IPS-18a (cell line): ENCODE results near the gene PLXNA4.

ENCODE experiments used
- H3K27ac ChIP-seq: one replicate; pipeline ENCODE4 v1.5.1; 2013; ENCODE audit warnings: low read length
- H3K27me3 ChIP-seq: one replicate; pipeline ENCODE4 v1.6.1; 2013; ENCODE audit warnings: mild to moderate bottlenecking, low read length; ENCODE audit not compliant: control insufficient read depth, insufficient read depth
- H3K36me3 ChIP-seq: one replicate; pipeline ENCODE4 v1.6.1; 2013; ENCODE audit warnings: low read depth, low read length; ENCODE audit not compliant: control insufficient read depth
- H3K4me1 ChIP-seq: one replicate; pipeline ENCODE4 v1.6.1; 2013; ENCODE audit warnings: low read depth, low read length; ENCODE audit not compliant: control insufficient read depth
- H3K4me3 ChIP-seq: one replicate; pipeline ENCODE4 v1.5.1; 2013; ENCODE audit warnings: low read length
- H3K9ac ChIP-seq: one replicate; pipeline ENCODE4 v1.6.1; 2013; ENCODE audit warnings: mild to moderate bottlenecking, low read length, moderate library complexity
- H3K9me3 ChIP-seq: one replicate; pipeline ENCODE4 v1.6.1; 2013; ENCODE audit warnings: low read depth, low read length; ENCODE audit not compliant: control insufficient read depth

Gene PLXNA4

GRCh38 chr7:132497098-132497497 is 79.2 kb downstream of the PLXNA4 start:
- H3K4me1 ChIP-seq: peaks cover 3% of the 10 kb centered on the region
- no peak overlapping the region for H3K4me3 ChIP-seq
- no peak overlapping the region for H3K27ac ChIP-seq
- no peak overlapping the region for H3K9ac ChIP-seq
- no peaks in the 10 kb centered on the region for H3K27me3 ChIP-seq
- H3K9me3 ChIP-seq: no peaks in the 10 kb centered on the region
- no peaks in the 10 kb centered on the region for H3K36me3 ChIP-seq

GRCh38 chr7:132495936-132496335 is 80.3 kb downstream of the PLXNA4 start:
- Histone ChIP-seq H3K9ac (no peak overlapping the region), H3K4me3 (no peak overlapping the region), H3K36me3 (no peaks in the 10 kb centered on the region), H3K27ac (no peak overlapping the region), H3K4me1 (peaks cover 3% of the 10 kb centered on the region), H3K9me3 (no peaks in the 10 kb centered on the region), H3K27me3 (no peaks in the 10 kb centered on the region)

GRCh38 chr7:132494474-132494873 is 81.8 kb downstream of the PLXNA4 start:
- Histone ChIP-seq H3K4me1 (no peaks in the 10 kb centered on the region), H3K4me3 (no peak overlapping the region), H3K9ac (no peak overlapping the region), H3K36me3 (no peaks in the 10 kb centered on the region), H3K9me3 (no peaks in the 10 kb centered on the region), H3K27ac (no peak overlapping the region), H3K27me3 (no peaks in the 10 kb centered on the region)

GRCh38 chr7:132492823-132493445 is 83.3 kb downstream of the PLXNA4 start:
- Histone ChIP-seq H3K9ac (no peak overlapping the region), H3K4me3 (no peak overlapping the region), H3K9me3 (no peaks in the 10 kb centered on the region), H3K27me3 (no peaks in the 10 kb centered on the region), H3K36me3 (no peaks in the 10 kb centered on the region), H3K4me1 (no peaks in the 10 kb centered on the region), H3K27ac (no peak overlapping the region)

GRCh38 chr7:132491391-132491945 is 84.8 kb downstream of the PLXNA4 start:
- H3K27me3 ChIP-seq: no peaks in the 10 kb centered on the region
- no peaks in the 10 kb centered on the region for H3K4me1 ChIP-seq
- no peaks in the 10 kb centered on the region for H3K9me3 ChIP-seq
- H3K27ac ChIP-seq: no peak overlapping the region
- H3K9ac ChIP-seq: no peak overlapping the region
- H3K4me3 ChIP-seq: no peak overlapping the region
- no peaks in the 10 kb centered on the region for H3K36me3 ChIP-seq

DNA sequence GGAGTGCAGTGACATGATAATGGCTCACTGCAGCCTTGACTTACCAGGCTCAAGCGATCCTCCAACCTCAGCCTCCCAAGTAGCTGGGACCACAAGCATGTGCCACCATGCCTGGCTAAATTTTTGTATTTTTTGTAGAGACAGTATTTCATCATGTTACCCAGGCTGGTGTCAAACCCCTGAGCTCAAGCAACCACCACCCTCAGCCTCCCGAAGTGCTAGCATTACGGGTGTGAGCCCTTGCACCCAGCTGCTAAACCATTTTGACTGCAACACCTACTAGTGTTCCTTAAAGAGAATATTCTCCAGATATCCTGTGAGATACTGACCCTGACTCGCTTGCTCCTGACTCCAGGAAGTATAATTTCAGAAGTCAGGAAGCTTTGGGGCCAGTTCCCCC is 85.8 kb downstream of the PLXNA4 start:
- Histone ChIP-seq H3K4me1 (no peaks in the 10 kb centered on the region), H3K36me3 (no peaks in the 10 kb centered on the region), H3K9ac (no peak overlapping the region), H3K4me3 (no peak overlapping the region), H3K9me3 (no peaks in the 10 kb centered on the region), H3K27ac (no peak overlapping the region), H3K27me3 (no peaks in the 10 kb centered on the region)

DNA sequence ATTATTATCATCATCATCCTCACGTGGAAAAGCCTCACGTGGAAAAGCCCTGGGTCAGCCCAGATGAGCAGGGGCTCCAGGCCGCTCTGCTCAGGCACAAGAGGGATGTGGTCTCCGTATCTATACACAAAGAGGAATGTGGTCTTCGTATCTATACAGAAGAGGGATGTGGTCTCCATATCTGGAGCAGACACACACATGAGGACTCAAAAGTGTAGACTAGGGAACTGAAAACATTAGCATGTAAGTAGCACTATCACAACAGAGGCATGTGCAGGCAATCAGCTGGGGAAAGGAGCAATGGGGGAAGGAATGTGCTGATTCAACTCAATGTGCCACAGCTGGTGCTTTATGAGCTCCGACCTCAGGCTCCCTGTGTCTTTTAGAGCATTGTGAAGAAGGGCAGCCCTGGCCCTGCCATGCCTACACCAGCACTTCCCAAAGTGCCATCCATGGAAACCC is 86.5 kb downstream of the PLXNA4 start:
- no peaks in the 10 kb centered on the region for H3K4me1 ChIP-seq
- H3K9ac ChIP-seq: no peak overlapping the region
- H3K27me3 ChIP-seq: no peaks in the 10 kb centered on the region

DNA sequence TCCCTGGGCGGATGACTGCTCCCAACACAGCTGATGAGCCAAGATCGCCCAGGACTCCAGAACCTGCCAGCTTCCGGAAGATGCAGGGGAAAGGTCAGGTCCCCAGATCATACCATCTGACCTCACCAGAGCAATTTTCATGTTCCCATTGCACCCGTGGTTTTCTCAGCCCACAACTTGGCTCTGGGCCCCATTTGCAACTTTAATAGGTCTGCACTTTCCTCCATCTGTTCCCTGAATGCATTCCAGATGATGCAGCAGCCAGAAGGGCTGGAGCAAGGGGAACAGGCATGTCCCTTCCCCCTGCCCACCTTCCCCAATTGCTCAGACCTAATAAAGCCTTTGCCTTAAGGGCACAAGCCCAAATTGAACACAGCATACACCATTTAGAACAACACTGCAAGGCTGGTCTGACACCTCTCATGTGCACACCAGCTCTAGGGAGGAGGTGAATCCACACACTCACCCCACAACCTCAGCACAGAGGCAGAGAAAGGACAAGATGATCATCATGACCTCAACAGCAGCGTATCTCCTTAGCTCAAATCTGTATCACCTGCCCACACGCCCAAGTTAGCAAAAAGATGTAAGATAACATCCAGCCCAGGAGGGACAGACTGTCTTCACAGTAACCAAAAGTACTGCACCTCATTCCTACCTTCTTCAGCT is 87.5 kb downstream of the PLXNA4 start:
- Histone ChIP-seq H3K9me3 (no peaks in the 10 kb centered on the region), H3K36me3 (no peaks in the 10 kb centered on the region), H3K4me3 (no peak overlapping the region), H3K27me3 (no peaks in the 10 kb centered on the region), H3K27ac (no peak overlapping the region), H3K9ac (no peak overlapping the region), H3K4me1 (no peaks in the 10 kb centered on the region)

More for the DNA sequence above, 86.5 kb downstream of the PLXNA4 start:
- Histone ChIP-seq H3K27ac (no peak overlapping the region), H3K36me3 (no peaks in the 10 kb centered on the region), H3K9me3 (no peaks in the 10 kb centered on the region), H3K4me3 (no peak overlapping the region)

GRCh38 chr7:132486274-132486610 is 90.0 kb downstream of the PLXNA4 start:
- Histone ChIP-seq H3K27me3 (no peaks in the 10 kb centered on the region), H3K9me3 (no peaks in the 10 kb centered on the region), H3K27ac (no peak overlapping the region), H3K36me3 (no peaks in the 10 kb centered on the region), H3K4me3 (no peak overlapping the region), H3K9ac (no peak overlapping the region), H3K4me1 (no peaks in the 10 kb centered on the region)

DNA sequence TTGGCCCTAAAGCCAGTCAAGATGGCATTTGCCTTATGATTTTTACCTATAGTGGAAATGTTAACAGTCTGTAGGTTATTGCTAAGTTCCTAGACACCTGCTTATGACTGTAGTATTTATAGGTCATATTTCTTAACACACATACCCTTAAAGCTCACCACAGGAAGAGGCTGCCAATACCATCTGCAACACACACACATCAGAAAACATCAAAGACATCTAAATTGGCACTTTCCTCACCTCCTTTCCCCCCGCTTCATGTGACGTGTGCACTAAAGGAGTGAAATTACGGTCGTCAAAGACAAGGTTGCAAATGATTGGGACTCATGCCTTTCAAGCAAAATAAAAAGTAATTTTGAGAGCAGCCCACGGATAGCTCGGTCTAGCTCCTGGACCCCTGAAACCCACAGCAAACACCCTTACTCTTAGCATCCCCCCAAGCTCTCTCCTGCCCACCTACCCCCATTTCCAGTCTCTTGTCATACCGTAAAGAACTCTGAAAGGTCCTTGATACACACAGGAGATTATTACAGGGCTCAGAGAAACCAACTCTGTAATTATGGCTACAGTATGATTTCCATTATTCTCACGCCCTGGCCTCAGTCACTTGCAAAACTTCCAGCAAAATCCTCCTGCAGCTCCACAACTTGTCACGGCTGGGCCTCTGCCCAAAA is 90.5 kb downstream of the PLXNA4 start:
- Histone ChIP-seq H3K9me3 (no peaks in the 10 kb centered on the region), H3K4me3 (no peak overlapping the region), H3K4me1 (no peaks in the 10 kb centered on the region), H3K9ac (no peak overlapping the region), H3K27ac (no peak overlapping the region), H3K36me3 (no peaks in the 10 kb centered on the region), H3K27me3 (no peaks in the 10 kb centered on the region)

GRCh38 chr7:132485136-132485535 is 91.1 kb downstream of the PLXNA4 start:
- Histone ChIP-seq H3K9me3 (no peaks in the 10 kb centered on the region), H3K9ac (no peak overlapping the region), H3K36me3 (no peaks in the 10 kb centered on the region), H3K27ac (no peak overlapping the region), H3K27me3 (no peaks in the 10 kb centered on the region), H3K4me3 (no peak overlapping the region), H3K4me1 (no peaks in the 10 kb centered on the region)
